ENCODE results near the gene TPCN1.

DNA sequence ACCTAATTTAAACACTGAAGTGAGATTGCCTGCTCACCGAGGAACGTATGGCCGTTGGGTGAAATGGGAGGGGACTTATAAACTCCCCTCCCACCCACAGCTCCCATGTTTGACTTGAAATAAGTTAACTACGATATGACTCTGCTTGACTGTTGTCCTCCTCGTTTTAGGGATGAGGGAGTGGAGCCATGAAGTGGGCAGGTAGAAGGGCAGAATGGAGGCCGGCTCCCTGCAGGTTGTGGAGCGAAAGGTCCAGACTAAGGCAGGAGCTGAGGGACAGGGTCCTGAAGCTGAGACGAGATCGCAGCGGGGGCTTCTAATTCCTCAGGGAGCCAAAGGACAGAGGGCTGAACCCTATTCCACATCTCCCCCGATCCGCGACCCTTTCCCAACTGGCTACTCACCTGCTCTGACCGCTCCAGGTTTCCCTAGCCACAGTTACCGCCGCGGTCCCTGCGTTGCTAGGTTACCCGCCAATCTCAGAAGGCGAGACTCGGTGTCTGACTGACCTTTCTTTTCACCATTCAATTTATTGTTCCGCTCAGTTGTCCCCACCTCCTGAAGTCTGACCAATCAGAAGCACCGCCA, 577 bp upstream of the TPCN1 start:
- TF ChIP-seq, protein P1, sequence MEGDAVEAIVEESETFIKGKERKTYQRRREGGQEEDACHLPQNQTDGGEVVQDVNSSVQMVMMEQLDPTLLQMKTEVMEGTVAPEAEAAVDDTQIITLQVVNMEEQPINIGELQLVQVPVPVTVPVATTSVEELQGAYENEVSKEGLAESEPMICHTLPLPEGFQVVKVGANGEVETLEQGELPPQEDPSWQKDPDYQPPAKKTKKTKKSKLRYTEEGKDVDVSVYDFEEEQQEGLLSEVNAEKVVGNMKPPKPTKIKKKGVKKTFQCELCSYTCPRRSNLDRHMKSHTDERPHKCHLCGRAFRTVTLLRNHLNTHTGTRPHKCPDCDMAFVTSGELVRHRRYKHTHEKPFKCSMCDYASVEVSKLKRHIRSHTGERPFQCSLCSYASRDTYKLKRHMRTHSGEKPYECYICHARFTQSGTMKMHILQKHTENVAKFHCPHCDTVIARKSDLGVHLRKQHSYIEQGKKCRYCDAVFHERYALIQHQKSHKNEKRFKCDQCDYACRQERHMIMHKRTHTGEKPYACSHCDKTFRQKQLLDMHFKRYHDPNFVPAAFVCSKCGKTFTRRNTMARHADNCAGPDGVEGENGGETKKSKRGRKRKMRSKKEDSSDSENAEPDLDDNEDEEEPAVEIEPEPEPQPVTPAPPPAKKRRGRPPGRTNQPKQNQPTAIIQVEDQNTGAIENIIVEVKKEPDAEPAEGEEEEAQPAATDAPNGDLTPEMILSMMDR (IDR thresholded peaks at IDR 0.05) = no peak
- TF ChIP-seq POLR2A (IDR thresholded peaks at IDR 0.05) = no peak
